Nephron progenitor cell (in vitro differentiated cells): ENCODE measurements around the gene GPR65.

Source experiments
- DNase-seq: peaks from one replicate; pipeline ENCODE4 v3.0.0; 2021
- H3K27ac Mint-ChIP-seq: 2 replicates; pipeline ENCODE4 v1.8.0; 2021; ENCODE audit warnings: mild to moderate bottlenecking, moderate library complexity, mixed read lengths
- H3K27me3 Mint-ChIP-seq: 2 replicates; pipeline ENCODE4 v1.8.0; 2021; ENCODE audit warnings: mild to moderate bottlenecking, low read depth, mixed read lengths; ENCODE audit not compliant: poor library complexity
- H3K36me3 Mint-ChIP-seq: 2 replicates; pipeline ENCODE4 v1.8.0; 2021; ENCODE audit warnings: low read depth, mixed read lengths
- H3K4me1 Mint-ChIP-seq: 2 replicates; pipeline ENCODE4 v1.8.0; 2021; ENCODE audit warnings: mixed read lengths
- H3K4me3 Mint-ChIP-seq: 2 replicates; pipeline ENCODE4 v1.8.0; 2021; ENCODE audit warnings: mild to moderate bottlenecking, moderate library complexity, mixed read lengths
- H3K9me3 Mint-ChIP-seq: 2 replicates; pipeline ENCODE4 v1.8.0; 2021; ENCODE audit warnings: mild to moderate bottlenecking, moderate library complexity, mixed read lengths
- CTCF ChIP-seq: fragments of 200-600 bp; sonication (generic); IDR thresholded peaks from 2 replicates; pipeline ENCODE4 v1.5.0; 2021; ENCODE audit warnings: antibody characterized with exemption

GPR65 gene

GRCh38 chr14:87992346-87992717 is 12.6 kb upstream of the GPR65 start:
- TF ChIP-seq CTCF = no peak
- DNase-seq = no peak
- peaks cover 3% of the 10 kb centered on the region for H3K27me3 Mint-ChIP-seq

GRCh38 chr14:87992718-87993628 is 12.0 kb upstream of the GPR65 start, which contains the start of gene GALC:
TSS of gene GALC (minus strand) at chr14:87993182. CDS start at chr14:87993164, 18 bp downstream.
- DNase-seq = peak; percentile 90
- H3K4me3 Mint-ChIP-seq = peak within 1 kb of the TSS; percentile 93
- peaks cover 29% of the 10 kb centered on the region for H3K4me1 Mint-ChIP-seq
- no peaks in the 10 kb centered on the region for H3K36me3 Mint-ChIP-seq
- peaks cover 10% of the 10 kb centered on the region for H3K9me3 Mint-ChIP-seq
- H3K27ac Mint-ChIP-seq = peak within 1 kb of the TSS; percentile 92
- TF ChIP-seq CTCF = no peak
- H3K27me3 Mint-ChIP-seq = peaks cover 3% of the 10 kb centered on the region

More at GRCh38 chr14:87992346-87992717, 12.6 kb upstream of the GPR65 start:
- H3K36me3 Mint-ChIP-seq = no peaks in the 10 kb centered on the region
- H3K9me3 Mint-ChIP-seq = peaks cover 10% of the 10 kb centered on the region
- peaks cover 29% of the 10 kb centered on the region for H3K4me1 Mint-ChIP-seq
- no peak overlapping the region for H3K27ac Mint-ChIP-seq
- peak overlapping the region; percentile 93 for H3K4me3 Mint-ChIP-seq

- Mint-ChIP-seq H3K9me3 (peaks cover 10% of the 10 kb centered on the region), H3K27me3 (no peaks in the 10 kb centered on the region), H3K36me3 (no peaks in the 10 kb centered on the region), H3K4me3 (no peak overlapping the region), H3K4me1 (peaks cover 29% of the 10 kb centered on the region), H3K27ac (no peak overlapping the region)
- no peak for TF ChIP-seq CTCF
- no peak for DNase-seq
Observed at GRCh38 chr14:87994974-87995373, 10.0 kb upstream of the GPR65 start.

- H3K27ac Mint-ChIP-seq = no peak overlapping the region
- no peak for DNase-seq
- peaks cover 4% of the 10 kb centered on the region for H3K27me3 Mint-ChIP-seq
- H3K4me1 Mint-ChIP-seq = peaks cover 26% of the 10 kb centered on the region
- no peak overlapping the region for H3K4me3 Mint-ChIP-seq
- H3K9me3 Mint-ChIP-seq = peaks cover 10% of the 10 kb centered on the region
- no peak for TF ChIP-seq CTCF
- H3K36me3 Mint-ChIP-seq = no peaks in the 10 kb centered on the region
Observed at GRCh38 chr14:87995500-87996290, 9.2 kb upstream of the GPR65 start.

GRCh38 chr14:87996291-87996592 is 8.7 kb upstream of the GPR65 start:
- peaks cover 22% of the 10 kb centered on the region for H3K4me1 Mint-ChIP-seq
- H3K27me3 Mint-ChIP-seq = peaks cover 4% of the 10 kb centered on the region
- peaks cover 10% of the 10 kb centered on the region for H3K9me3 Mint-ChIP-seq
- no peak for TF ChIP-seq CTCF
- H3K4me3 Mint-ChIP-seq = no peak overlapping the region
- DNase-seq = no peak
- H3K36me3 Mint-ChIP-seq = no peaks in the 10 kb centered on the region
- H3K27ac Mint-ChIP-seq = no peak overlapping the region
